GM23248 (cell line): ENCODE results near the gene KRT36. TPM values are rescaled to one million over a fixed set of nuclear protein-coding genes. Genes with fewer than 3 reads are reported as not detected.

Source experiments
- DNase-seq: peaks from one replicate; pipeline ENCODE4 v3.0.0-alpha.2; 2015
- H2AFZ ChIP-seq: fragments of 200-600 bp; sonication (generic); 2 replicates; pipeline ENCODE4 v1.6.1; 2016; ENCODE audit warnings: antibody characterized with exemption
- H3F3A ChIP-seq: fragments of 200-600 bp; sonication (generic); 2 replicates; pipeline ENCODE4 v1.6.1; 2016; ENCODE audit warnings: mild to moderate bottlenecking, antibody characterized with exemption, mixed run types; ENCODE audit not compliant: insufficient read depth
- H3K27ac ChIP-seq: fragments of 200-600 bp; sonication (generic); 2 replicates; pipeline ENCODE4 v1.5.1; 2016; ENCODE audit warnings: mild to moderate bottlenecking
- H3K27me3 ChIP-seq: fragments of 200-600 bp; sonication (generic); replicated peaks from 2 replicates; pipeline ENCODE4 v1.6.1; 2016; ENCODE audit warnings: mild to moderate bottlenecking; ENCODE audit not compliant: insufficient read depth
- H3K36me3 ChIP-seq: fragments of 200-600 bp; sonication (generic); 2 replicates; pipeline ENCODE4 v1.6.1; 2016; ENCODE audit warnings: low read depth, mild to moderate bottlenecking
- H3K4me1 ChIP-seq: fragments of 200-600 bp; sonication (generic); 2 replicates; pipeline ENCODE4 v1.6.1; 2016; ENCODE audit warnings: mild to moderate bottlenecking; ENCODE audit not compliant: insufficient read depth
- H3K4me2 ChIP-seq: fragments of 200-600 bp; sonication (generic); one replicate; pipeline ENCODE4 v1.6.1; 2016; ENCODE audit warnings: mild to moderate bottlenecking; ENCODE audit not compliant: unreplicated experiment
- H3K4me3 ChIP-seq: fragments of 200-600 bp; sonication (generic); 2 replicates; pipeline ENCODE4 v1.5.1; 2016; ENCODE audit warnings: mild to moderate bottlenecking
- H3K79me2 ChIP-seq: fragments of 200-600 bp; sonication (generic); 2 replicates; pipeline ENCODE4 v1.6.1; 2016; ENCODE audit warnings: mild to moderate bottlenecking; ENCODE audit not compliant: insufficient read depth
- H3K9ac ChIP-seq: fragments of 200-600 bp; sonication (generic); 2 replicates; pipeline ENCODE4 v1.6.1; 2016; ENCODE audit warnings: mild to moderate bottlenecking
- H3K9me2 ChIP-seq: fragments of 200-600 bp; sonication (generic); 2 replicates; pipeline ENCODE4 v1.6.1; 2016; ENCODE audit warnings: mixed run types, mild to moderate bottlenecking, moderate library complexity; ENCODE audit not compliant: insufficient read depth
- H3K9me3 ChIP-seq: fragments of 200-600 bp; sonication (generic); one replicate; pipeline ENCODE4 v1.6.1; 2017; ENCODE audit warnings: low read depth
- H4K20me1 ChIP-seq: fragments of 200-600 bp; sonication (generic); 2 replicates; pipeline ENCODE4 v1.6.0; 2016; ENCODE audit not compliant: insufficient read depth
- EZH2 ChIP-seq: fragments of 200-600 bp; sonication (generic); IDR thresholded peaks from 2 replicates; pipeline ENCODE4 v1.6.1; 2018; ENCODE audit warnings: antibody characterized with exemption, mild to moderate bottlenecking; ENCODE audit not compliant: insufficient read depth, poor library complexity, severe bottlenecking
- EZH2phosphoT487 ChIP-seq: fragments of 200-600 bp; sonication (generic); IDR thresholded peaks from 2 replicates; pipeline ENCODE4 v1.6.1; 2018; ENCODE audit warnings: antibody characterized with exemption, moderate library complexity, mild to moderate bottlenecking, low read depth; ENCODE audit not compliant: insufficient read depth
- WGBS, 2 experiments: methylation state at CpG; one replicate each; pipeline ENCODE4 v1.1.6; 2015 to 2017; ENCODE audit warnings: low lambda C conversion rate in 2 of 2, low coverage in 1 of 2; ENCODE audit errors: missing lambda C conversion rate in 2 of 2; 5-methylcytosine and 5-hydroxymethylcytosine counted together
- in situ Hi-C: fragments of 300-500 bp; cut with MboI; formaldehyde crosslinking; loops from 2 replicates; pipeline ENCODE4 v1.15.0; 2020
- polyA plus RNA-seq: library from polyadenylated mRNA; unstranded; fragments of >200 nt; fragmentation: Nextera tagmentation; extraction: Ambion mirVana; gene quantifications from 2 replicates; pipeline ENCODE4 v1.2.1, GENCODE V29; 2016
- total RNA-seq: library from RNA; depleted of rRNA; stranded (reverse); fragments of >200 nt; shearing (Covaris generic); gene quantifications from 2 replicates; pipeline ENCODE4 v1.2.3, GENCODE V29; 2014

KRT36 gene
- total and polyA plus RNA-seq, 2 experiments from 2014 or later: not detected

GRCh38 chr17:41528959-41529353, 39.2 kb upstream of the KRT36 start:
- WGBS, 2 experiments: 87 to 92% methylated on average over 10 of the region's 10 CpGs
- Histone ChIP-seq H3K36me3 (no peaks in the 10 kb centered on the region), H3K4me2 (no peak overlapping the region), H3K9me3 (no peaks in the 10 kb centered on the region), H3F3A (no peaks in the 10 kb centered on the region), H4K20me1 (no peaks in the 10 kb centered on the region), H3K4me3 (no peak overlapping the region), H3K9ac (no peak overlapping the region), H2AFZ (no peak overlapping the region), H3K79me2 (no peaks in the 10 kb centered on the region), H3K27ac (no peak overlapping the region), H3K9me2 (no peaks in the 10 kb centered on the region), H3K27me3 (no peaks in the 10 kb centered on the region; the same call in 1 of the 2 replicates), H3K4me1 (peaks cover 22% of the 10 kb centered on the region)
- no peak for DNase-seq
- in situ Hi-C loops: no loop called here
- no peak for TF ChIP-seq EZH2

GRCh38 chr17:41527063-41528023, 37.6 kb upstream of the KRT36 start:
- no peaks in the 10 kb centered on the region for H4K20me1 ChIP-seq
- H3F3A ChIP-seq: 0 out of 2 replicates have a peak, but pooled peaks cover 6% of the 10 kb centered on the region
- peak overlapping the region; percentile 73 for H2AFZ ChIP-seq
- peak; percentile 52 for TF ChIP-seq EZH2
- TF ChIP-seq EZH2phosphoT487: no peak
- peaks cover 25% of the 10 kb centered on the region for H3K4me1 ChIP-seq
- H3K36me3 ChIP-seq: no peaks in the 10 kb centered on the region
- peak; percentile 19 for DNase-seq
- WGBS, 2 experiments: 17 to 21% methylated on average over 29 to 62 of the region's 62 CpGs
- no peaks in the 10 kb centered on the region for H3K9me3 ChIP-seq
- H3K9ac ChIP-seq: peak overlapping the region; percentile 48
- H3K4me2 ChIP-seq: peak overlapping the region; percentile 44
- no peak overlapping the region for H3K27ac ChIP-seq
- no peaks in the 10 kb centered on the region; the same call in 1 of the 2 replicates for H3K27me3 ChIP-seq
- in situ Hi-C loops: no loop called here
- peak overlapping the region; percentile 67 for H3K4me3 ChIP-seq
- H3K9me2 ChIP-seq: no peaks in the 10 kb centered on the region
- no peaks in the 10 kb centered on the region for H3K79me2 ChIP-seq

- H3K36me3 ChIP-seq: no peaks in the 10 kb centered on the region
- 94 to 97% methylated on average over 11 of the region's 11 CpGs for WGBS, 2 experiments
- no peak overlapping the region for H3K4me2 ChIP-seq
- in situ Hi-C loops: no loop called here
- H3K9ac ChIP-seq: no peak overlapping the region
- no peak overlapping the region for H3K27ac ChIP-seq
- peaks cover 20% of the 10 kb centered on the region for H3K4me1 ChIP-seq
- no peak for TF ChIP-seq EZH2phosphoT487
- TF ChIP-seq EZH2: no peak
- H3K27me3 ChIP-seq: no peaks in the 10 kb centered on the region; the same call in 1 of the 2 replicates
- no peaks in the 10 kb centered on the region for H3K79me2 ChIP-seq
- H3K9me2 ChIP-seq: no peaks in the 10 kb centered on the region
- H2AFZ ChIP-seq: no peak overlapping the region
- H3F3A ChIP-seq: 0 out of 2 replicates have a peak, but pooled peaks cover 6% of the 10 kb centered on the region
- no peaks in the 10 kb centered on the region for H3K9me3 ChIP-seq
- no peak overlapping the region for H3K4me3 ChIP-seq
- DNase-seq: no peak
- H4K20me1 ChIP-seq: no peaks in the 10 kb centered on the region
Observed at GRCh38 chr17:41524261-41524660, 34.6 kb upstream of the KRT36 start.

GRCh38 chr17:41523787-41524186, 34.1 kb upstream of the KRT36 start:
- no peak for TF ChIP-seq EZH2
- no peak for TF ChIP-seq EZH2phosphoT487
- Histone ChIP-seq H3K36me3 (no peaks in the 10 kb centered on the region), H4K20me1 (no peaks in the 10 kb centered on the region), H3K9me3 (no peaks in the 10 kb centered on the region), H3F3A (0 out of 2 replicates have a peak, but pooled peaks cover 6% of the 10 kb centered on the region), H2AFZ (no peak overlapping the region), H3K27me3 (no peaks in the 10 kb centered on the region; the same call in 1 of the 2 replicates), H3K9me2 (no peaks in the 10 kb centered on the region), H3K4me1 (peaks cover 17% of the 10 kb centered on the region), H3K27ac (no peak overlapping the region), H3K4me3 (no peak overlapping the region), H3K79me2 (no peaks in the 10 kb centered on the region), H3K9ac (no peak overlapping the region), H3K4me2 (no peak overlapping the region)
- no peak for DNase-seq
- 86 to 92% methylated on average over 19 of the region's 19 CpGs for WGBS, 2 experiments
- in situ Hi-C loops: no loop called here
